Left ventricle myocardium inferior (tissue), 1 donor: ENCODE measurements around the gene CRABP1. TPM values are rescaled to one million over a fixed set of nuclear protein-coding genes. Genes with fewer than 3 reads are reported as not detected.

Experiments used
- DNase-seq: peaks from one replicate; pipeline ENCODE4 v3.0.0-alpha.2; 2020
- H3K27ac ChIP-seq: fragments of 200-600 bp; replicated peaks from 2 replicates; pipeline ENCODE4 v1.8.0; 2021
- H3K27me3 ChIP-seq: fragments of 200-600 bp; 2 replicates; pipeline ENCODE4 v1.8.0; 2021; ENCODE audit warnings: low read depth
- H3K36me3 ChIP-seq: fragments of 200-600 bp; 2 replicates; pipeline ENCODE4 v1.8.0; 2021
- H3K4me1 ChIP-seq: fragments of 200-600 bp; 2 replicates; pipeline ENCODE4 v1.8.0; 2021
- H3K4me3 ChIP-seq: fragments of 200-600 bp; 2 replicates; pipeline ENCODE4 v1.8.0; 2021; ENCODE audit warnings: mild to moderate bottlenecking, moderate library complexity
- H3K9me3 ChIP-seq: fragments of 200-600 bp; replicated peaks from 2 replicates; pipeline ENCODE4 v1.8.0; 2021
- intact Hi-C: fragments of 100-400 bp; cut with micrococcal nuclease; formaldehyde crosslinking; loops from one replicate; pipeline ENCODE4 v1.11.0; 2022
- total RNA-seq: library from RNA; stranded (reverse); fragmentation: NEBNext Ultra II Directional; extraction: Animal tissue kit (Norgen Biotek cat#: 25700); gene quantifications from one replicate; pipeline ENCODE4 v1.2.1, GENCODE V29; 2021
- TF ChIP-seq, protein P1 (sequence below): fragments of 200-600 bp; IDR thresholded peaks from 2 replicates; pipeline ENCODE4 v1.8.0; 2021; ENCODE audit warnings: antibody characterized with exemption, mild to moderate bottlenecking, borderline replicate concordance
- donor health status: DM: no; HTN: yes; CAD: no; lungs with severe emphysema.

Gene CRABP1
- total RNA-seq, 1 donor from 2014 or later: not detected

DNA sequence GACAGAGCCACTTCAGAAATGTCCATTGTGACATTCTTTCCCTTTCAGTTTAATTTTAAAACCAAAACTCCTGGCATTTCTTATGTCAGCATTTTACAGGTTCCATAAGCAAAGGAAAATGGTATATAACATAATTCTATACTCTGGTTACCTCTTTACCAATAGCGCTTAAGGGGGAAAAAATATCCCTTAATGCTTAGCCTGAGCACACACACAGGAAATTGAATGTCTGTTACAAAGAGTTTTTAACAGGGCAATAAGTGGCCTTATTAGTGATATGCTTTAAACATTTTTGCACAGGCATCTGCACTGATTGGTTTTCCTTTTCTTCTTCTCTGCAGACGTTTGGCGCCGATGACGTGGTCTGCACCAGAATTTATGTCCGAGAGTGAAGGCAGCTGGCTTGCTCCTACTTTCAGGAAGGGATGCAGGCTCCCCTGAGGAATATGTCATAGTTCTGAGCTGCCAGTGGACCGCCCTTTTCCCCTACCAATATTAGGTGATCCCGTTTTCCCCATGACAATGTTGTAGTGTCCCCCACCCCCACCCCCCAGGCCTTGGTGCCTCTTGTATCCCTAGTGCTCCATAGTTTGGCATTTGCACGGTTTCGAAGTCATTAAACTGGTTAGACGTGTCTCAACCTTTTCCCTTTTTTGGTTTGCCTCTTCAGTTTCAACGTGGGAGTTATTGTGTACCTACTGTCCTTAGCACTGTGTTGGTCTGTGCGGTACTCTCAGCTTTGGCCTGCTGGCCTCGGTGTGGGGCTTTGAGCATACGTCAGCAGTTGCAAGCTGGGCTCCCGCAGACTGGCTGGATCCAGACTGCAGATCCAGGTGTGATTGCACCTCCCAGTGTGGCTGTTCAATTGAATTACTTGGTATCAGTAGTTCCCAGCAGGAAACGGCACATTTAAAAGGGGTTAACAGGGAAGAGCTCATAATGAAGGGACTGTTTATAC, 7.7 kb downstream of the CRABP1 start:
- Histone ChIP-seq H3K4me1 (peaks cover 8% of the 10 kb centered on the region), H3K27me3 (peaks cover 22% of the 10 kb centered on the region), H3K4me3 (no peak overlapping the region), H3K9me3 (no peaks in the 10 kb centered on the region), H3K36me3 (no peaks in the 10 kb centered on the region), H3K27ac (no peak overlapping the region)
- intact Hi-C loops: loop anchor here (10.0 kb wide), 1 partner anchor 47 kb away; no protein-coding TSS in a partner anchor
- no peak for DNase-seq
- TF ChIP-seq, protein P1, sequence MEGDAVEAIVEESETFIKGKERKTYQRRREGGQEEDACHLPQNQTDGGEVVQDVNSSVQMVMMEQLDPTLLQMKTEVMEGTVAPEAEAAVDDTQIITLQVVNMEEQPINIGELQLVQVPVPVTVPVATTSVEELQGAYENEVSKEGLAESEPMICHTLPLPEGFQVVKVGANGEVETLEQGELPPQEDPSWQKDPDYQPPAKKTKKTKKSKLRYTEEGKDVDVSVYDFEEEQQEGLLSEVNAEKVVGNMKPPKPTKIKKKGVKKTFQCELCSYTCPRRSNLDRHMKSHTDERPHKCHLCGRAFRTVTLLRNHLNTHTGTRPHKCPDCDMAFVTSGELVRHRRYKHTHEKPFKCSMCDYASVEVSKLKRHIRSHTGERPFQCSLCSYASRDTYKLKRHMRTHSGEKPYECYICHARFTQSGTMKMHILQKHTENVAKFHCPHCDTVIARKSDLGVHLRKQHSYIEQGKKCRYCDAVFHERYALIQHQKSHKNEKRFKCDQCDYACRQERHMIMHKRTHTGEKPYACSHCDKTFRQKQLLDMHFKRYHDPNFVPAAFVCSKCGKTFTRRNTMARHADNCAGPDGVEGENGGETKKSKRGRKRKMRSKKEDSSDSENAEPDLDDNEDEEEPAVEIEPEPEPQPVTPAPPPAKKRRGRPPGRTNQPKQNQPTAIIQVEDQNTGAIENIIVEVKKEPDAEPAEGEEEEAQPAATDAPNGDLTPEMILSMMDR: no peak

DNA sequence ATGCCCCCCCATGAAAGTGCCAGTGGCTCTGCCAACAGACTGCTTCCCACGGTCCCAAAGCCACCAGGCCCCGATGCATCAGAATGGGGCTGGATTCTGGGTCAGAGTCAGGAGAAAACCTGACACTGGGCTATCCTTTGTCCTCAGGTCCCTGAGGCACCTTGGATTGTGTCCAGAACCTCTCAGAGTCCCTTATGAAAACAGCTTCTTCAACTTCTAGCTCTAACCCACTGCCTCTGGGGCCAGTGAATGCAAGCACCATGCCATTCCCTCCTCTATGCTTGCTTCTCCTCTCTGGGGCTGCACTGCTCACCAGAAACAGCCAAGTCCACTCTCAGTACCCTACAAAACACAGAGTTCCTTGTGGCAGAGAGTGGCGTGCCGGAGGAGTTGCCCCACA, 9.9 kb downstream of the CRABP1 start:
- H3K36me3 ChIP-seq: no peaks in the 10 kb centered on the region
- peaks cover 33% of the 10 kb centered on the region for H3K27me3 ChIP-seq
- DNase-seq: no peak
- peaks cover 8% of the 10 kb centered on the region for H3K4me1 ChIP-seq
- no peak overlapping the region for H3K27ac ChIP-seq
- TF ChIP-seq, protein P1: no peak
- intact Hi-C loops: no loop called here
- H3K9me3 ChIP-seq: no peaks in the 10 kb centered on the region
- no peak overlapping the region for H3K4me3 ChIP-seq

DNA sequence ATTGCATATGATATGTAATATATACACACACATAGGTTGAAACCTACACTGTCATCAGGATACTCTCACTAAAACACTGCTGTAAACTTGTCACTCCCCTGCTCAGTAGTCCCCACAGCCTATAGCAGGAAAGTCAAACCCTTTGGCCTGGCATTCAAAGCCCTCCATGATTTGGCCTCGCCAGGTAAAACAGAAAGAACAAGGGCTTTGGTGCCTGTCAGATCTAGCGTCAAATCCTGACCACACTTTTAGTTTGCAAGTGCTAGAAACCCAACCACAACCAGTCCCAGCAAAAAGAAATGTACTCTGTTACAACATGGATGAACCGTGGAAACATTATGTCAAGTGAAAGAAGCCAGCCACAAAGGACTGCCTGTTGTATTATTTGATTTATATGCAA, 11.4 kb downstream of the CRABP1 start:
- Histone ChIP-seq H3K4me1 (peaks cover 8% of the 10 kb centered on the region), H3K9me3 (no peaks in the 10 kb centered on the region), H3K27ac (no peak overlapping the region), H3K36me3 (no peaks in the 10 kb centered on the region), H3K27me3 (peaks cover 40% of the 10 kb centered on the region), H3K4me3 (no peak overlapping the region)
- no peak for DNase-seq
- TF ChIP-seq, protein P1: no peak
- intact Hi-C loops: no loop called here

DNA sequence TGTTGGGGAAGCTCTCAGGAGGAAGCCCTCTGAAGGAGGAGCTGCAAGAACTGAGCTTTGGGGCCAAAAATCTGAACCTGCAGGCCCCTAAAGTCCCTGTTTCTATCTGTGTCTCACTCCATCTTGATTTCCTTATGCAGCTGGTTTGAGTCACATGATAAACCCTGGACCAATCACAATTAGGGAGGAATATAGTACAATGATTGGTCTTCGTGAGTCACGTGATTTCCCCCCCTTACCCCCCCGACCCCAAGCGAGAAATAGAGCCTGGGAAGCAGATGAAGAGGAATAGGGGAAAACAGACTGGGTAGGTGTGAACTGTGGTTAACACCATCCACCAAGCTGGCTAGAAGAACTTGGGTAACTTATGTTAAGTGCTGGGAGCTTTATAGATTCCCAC, 12.9 kb downstream of the CRABP1 start:
- Histone ChIP-seq H3K9me3 (no peaks in the 10 kb centered on the region), H3K27ac (no peak overlapping the region), H3K27me3 (peaks cover 36% of the 10 kb centered on the region), H3K4me3 (no peak overlapping the region), H3K36me3 (no peaks in the 10 kb centered on the region), H3K4me1 (no peaks in the 10 kb centered on the region)
- intact Hi-C loops: no loop called here
- TF ChIP-seq, protein P1: no peak
- DNase-seq: no peak

DNA sequence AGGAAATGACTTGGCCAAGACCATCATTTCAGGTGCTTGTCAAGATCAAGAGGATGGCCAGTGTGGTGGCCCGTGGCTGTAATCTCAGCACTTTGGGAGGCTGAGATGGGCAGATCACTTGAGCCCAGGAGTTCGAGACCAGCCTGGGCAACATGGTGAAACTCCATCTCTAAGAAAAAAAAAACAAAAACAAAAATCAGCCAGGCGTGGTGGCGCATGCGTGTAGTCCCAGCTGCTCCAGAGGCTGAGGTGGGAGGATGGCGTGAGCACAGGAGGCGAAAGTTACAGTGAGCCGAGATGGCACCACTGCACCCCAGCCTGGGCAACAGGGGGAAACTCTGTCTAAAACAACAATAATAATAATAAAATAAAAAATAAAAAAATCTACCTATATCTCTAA, 15.0 kb downstream of the CRABP1 start:
- TF ChIP-seq, protein P1: no peak
- no peak overlapping the region for H3K4me3 ChIP-seq
- intact Hi-C loops: no loop called here

More for the DNA sequence above, 15.0 kb downstream of the CRABP1 start:
- no peaks in the 10 kb centered on the region for H3K4me1 ChIP-seq
- peaks cover 28% of the 10 kb centered on the region for H3K27me3 ChIP-seq
- no peak overlapping the region for H3K27ac ChIP-seq
- H3K36me3 ChIP-seq: no peaks in the 10 kb centered on the region
- no peaks in the 10 kb centered on the region for H3K9me3 ChIP-seq
- DNase-seq: no peak
